NB4 (cell line): Measurements from ENCODE around the gene MT1E.

Experiments
- POLR2A ChIP-seq: IDR thresholded peaks from 2 replicates; pipeline ENCODE4 v1.6.1; 2011; ENCODE audit warnings: mild to moderate bottlenecking; ENCODE audit not compliant: insufficient read length; ENCODE audit errors: extremely low read depth
- TF ChIP-seq, protein P1 (sequence below): IDR thresholded peaks from one replicate; pipeline ENCODE4 v1.5.1; 2012; ENCODE audit warnings: low read depth, low read length
- TF ChIP-seq, protein P2 (sequence below): IDR thresholded peaks from 2 replicates; pipeline ENCODE4 v1.6.1; 2011; ENCODE audit warnings: low read depth, low read length

DNA sequence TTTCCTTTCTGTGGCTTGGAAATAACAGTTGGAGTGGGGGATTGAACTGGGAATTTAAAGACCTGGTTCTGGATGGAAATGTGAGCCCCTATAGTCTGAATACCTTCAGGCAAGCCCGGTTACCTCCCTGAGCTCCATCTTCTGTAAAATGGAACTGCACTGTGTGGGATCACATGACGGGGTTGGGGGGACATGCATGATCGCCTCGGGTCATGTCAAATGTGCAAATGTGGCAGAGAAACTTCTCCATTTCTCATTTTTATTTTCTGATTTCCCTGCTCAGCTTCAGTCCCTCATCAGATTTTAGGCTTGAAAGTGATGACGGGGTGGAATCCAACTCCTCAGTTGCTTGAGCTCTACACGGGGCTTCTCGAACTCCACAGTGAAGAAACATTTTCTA, 27.6 kb downstream of the MT1E start:
- TF ChIP-seq, protein P1, sequence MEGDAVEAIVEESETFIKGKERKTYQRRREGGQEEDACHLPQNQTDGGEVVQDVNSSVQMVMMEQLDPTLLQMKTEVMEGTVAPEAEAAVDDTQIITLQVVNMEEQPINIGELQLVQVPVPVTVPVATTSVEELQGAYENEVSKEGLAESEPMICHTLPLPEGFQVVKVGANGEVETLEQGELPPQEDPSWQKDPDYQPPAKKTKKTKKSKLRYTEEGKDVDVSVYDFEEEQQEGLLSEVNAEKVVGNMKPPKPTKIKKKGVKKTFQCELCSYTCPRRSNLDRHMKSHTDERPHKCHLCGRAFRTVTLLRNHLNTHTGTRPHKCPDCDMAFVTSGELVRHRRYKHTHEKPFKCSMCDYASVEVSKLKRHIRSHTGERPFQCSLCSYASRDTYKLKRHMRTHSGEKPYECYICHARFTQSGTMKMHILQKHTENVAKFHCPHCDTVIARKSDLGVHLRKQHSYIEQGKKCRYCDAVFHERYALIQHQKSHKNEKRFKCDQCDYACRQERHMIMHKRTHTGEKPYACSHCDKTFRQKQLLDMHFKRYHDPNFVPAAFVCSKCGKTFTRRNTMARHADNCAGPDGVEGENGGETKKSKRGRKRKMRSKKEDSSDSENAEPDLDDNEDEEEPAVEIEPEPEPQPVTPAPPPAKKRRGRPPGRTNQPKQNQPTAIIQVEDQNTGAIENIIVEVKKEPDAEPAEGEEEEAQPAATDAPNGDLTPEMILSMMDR = no peak
- TF ChIP-seq POLR2A = no peak
- TF ChIP-seq, protein P2, sequence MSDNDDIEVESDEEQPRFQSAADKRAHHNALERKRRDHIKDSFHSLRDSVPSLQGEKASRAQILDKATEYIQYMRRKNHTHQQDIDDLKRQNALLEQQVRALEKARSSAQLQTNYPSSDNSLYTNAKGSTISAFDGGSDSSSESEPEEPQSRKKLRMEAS = no peak
